Measurements from ENCODE around the gene FAM149A. TPM values are rescaled to one million over a fixed set of nuclear protein-coding genes. Genes with fewer than 3 reads are reported as not detected.
A peak's percentile ranks its signal among the peaks of the same experiment; 100 is the strongest.

The FAM149A gene
- total and polyA plus RNA-seq, 10 of the 15 experiments (the other 5 are each of a cell fraction or from before 2014, with no cell fraction given) = 0.38 to 1.9 (median 0.99) TPM

DNA sequence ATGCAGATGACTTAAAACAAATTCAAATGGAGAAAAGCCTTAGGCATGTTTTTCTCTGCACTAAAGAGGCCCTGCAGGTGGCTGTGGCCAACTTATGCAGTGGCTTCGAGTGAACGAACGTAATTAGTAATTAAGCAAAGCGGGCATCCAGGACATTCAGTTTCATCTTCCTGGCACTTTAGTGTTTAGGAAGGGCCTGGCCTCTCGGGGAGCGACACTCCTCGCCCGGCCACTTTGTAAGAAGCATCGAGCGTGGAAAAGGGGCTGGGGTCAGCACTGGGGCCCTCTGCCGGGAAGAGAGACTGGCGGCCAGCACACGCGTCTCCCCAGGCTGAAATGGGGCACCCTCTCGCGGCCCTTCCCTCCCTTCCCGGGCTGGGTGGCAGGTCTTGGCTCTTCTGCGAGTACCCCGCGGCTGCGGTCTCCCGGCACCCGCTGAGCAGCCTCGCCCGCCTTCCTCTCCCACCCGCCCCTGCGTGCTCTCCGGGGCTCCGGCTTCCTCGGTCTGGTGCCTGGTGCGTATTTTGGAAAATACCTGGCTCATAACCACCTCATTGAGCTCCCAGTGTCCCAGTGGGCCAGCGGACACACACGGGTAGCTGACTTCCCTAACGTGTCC is 86.2 kb downstream of the FAM149A start (continued):
- no peak for TF ChIP-seq BRCA1 (IDR thresholded peaks at IDR 0.05; ENCODE audit: low read depth, low read length)

DNA sequence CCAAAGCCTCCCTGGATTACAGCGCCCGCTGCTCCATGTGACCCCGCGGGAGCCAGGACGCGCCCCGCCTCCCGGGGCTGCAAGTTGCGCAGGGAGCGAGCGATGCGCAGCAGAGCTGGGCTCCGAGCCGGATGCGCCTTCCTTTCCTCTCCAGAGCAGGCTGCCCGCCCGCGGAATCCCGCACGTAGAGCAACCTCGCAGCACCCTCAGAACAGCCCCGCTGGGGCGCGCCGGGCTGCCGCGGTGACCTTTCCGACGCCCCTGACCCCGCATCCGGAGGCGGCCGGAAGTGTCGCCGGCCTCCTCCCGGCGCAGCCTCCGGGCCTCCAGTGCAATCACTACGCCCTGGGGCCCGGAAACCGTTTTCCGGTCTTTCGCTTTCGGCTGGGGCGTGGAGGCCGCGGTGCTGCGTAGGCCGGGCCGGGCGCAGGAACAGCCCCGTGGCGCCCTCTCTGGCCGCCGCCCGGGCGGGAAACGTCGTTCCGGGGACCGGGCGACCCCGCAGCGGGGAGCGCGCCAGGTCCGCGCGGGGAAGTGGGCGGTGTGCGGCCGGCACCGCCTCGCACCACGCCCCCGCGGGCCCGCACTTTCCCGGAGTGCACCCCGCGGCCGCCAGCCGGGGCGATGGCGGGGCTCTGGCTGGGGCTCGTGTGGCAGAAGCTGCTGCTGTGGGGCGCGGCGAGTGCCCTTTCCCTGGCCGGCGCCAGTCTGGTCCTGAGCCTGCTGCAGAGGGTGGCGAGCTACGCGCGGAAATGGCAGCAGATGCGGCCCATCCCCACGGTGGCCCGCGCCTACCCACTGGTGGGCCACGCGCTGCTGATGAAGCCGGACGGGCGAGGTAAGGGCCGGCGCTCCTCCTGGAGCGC is 86.9 kb downstream of the FAM149A start, which contains the start of gene CYP4V2:
Gene CYP4V2 (plus strand): TSS at position 368 of the 866 bp plus-strand sequence. CDS start 257 bp downstream, at position 625.
- peak; percentile 48 for DNase-seq (ENCODE audit: low read depth, low spot score)
- in situ Hi-C loops (cut with MboI) (no loop called here), intact Hi-C loops (cut with micrococcal nuclease; ENCODE audit: unreplicated experiment) (no loop called here)
- Histone ChIP-seq H3K9ac (ENCODE audit: control insufficient read depth, insufficient read depth, low read length) (peak within 1 kb of the TSS; percentile 70), H3K27ac (ENCODE audit: control insufficient read depth, insufficient read depth) (peak within 1 kb of the TSS; percentile 81), H3K4me3 (peak within 1 kb of the TSS; percentile 75), H3K27me3 (replicated peaks in 1 of 2; ENCODE audit: control insufficient read depth in 2 of 2, insufficient read depth in 2 of 2, low read length in 1 of 2) (no peaks in the 10 kb centered on the region), H3K9me3 (replicated peaks; ENCODE audit: control insufficient read depth, insufficient read depth, low read length) (no peaks in the 10 kb centered on the region), H3K79me2 (ENCODE audit: control insufficient read depth, insufficient read depth, low read length) (peaks cover 1% of the 10 kb centered on the region), H3K36me3 (ENCODE audit: control insufficient read depth in 2 of 2, insufficient read depth in 2 of 2, low read length in 1 of 2) (no peaks in the 10 kb centered on the region), H4K20me1 (ENCODE audit: control insufficient read depth, insufficient read depth) (no peaks in the 10 kb centered on the region), H3K4me1 (ENCODE audit: control insufficient read depth, insufficient read depth, low read length) (peaks cover 7% of the 10 kb centered on the region), H2AFZ (ENCODE audit: control insufficient read depth, low read depth, low read length) (peak within 1 kb of the TSS; percentile 91), H3K4me2 (ENCODE audit: control insufficient read depth, insufficient read depth) (peak within 1 kb of the TSS; percentile 89)
- no peak for FAIRE-seq
- WGBS (ENCODE audit: insufficient coverage, insufficient replicate concordance, low lambda C conversion rate, missing lambda C conversion rate) = under 1% methylated on average over 67 of the region's 107 CpGs
- no TSS peak for BruUV-seq (replicated peaks)
- ChIA-PET RAD21 (ENCODE audit: unreplicated experiment) (no interaction called here), POLR2A (no interaction called here), CTCF (interaction anchor here (2.2 kb wide), 1 partner anchor 10 kb away, joined by 7 read pairs; no protein-coding TSS in a partner anchor), SMC1A (ENCODE audit: uncharacterized antibody, unreplicated experiment) (interaction anchor here (0.9 kb wide), 1 partner anchor 58 kb away, joined by 3 read pairs; no protein-coding TSS in a partner anchor)
- peak; percentile 90 for ATAC-seq
- TF ChIP-seq, protein P1, sequence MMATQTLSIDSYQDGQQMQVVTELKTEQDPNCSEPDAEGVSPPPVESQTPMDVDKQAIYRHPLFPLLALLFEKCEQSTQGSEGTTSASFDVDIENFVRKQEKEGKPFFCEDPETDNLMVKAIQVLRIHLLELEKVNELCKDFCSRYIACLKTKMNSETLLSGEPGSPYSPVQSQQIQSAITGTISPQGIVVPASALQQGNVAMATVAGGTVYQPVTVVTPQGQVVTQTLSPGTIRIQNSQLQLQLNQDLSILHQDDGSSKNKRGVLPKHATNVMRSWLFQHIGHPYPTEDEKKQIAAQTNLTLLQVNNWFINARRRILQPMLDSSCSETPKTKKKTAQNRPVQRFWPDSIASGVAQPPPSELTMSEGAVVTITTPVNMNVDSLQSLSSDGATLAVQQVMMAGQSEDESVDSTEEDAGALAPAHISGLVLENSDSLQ (IDR thresholded peaks at IDR 0.05) = no peak
- TF ChIP-seq, protein P2, sequence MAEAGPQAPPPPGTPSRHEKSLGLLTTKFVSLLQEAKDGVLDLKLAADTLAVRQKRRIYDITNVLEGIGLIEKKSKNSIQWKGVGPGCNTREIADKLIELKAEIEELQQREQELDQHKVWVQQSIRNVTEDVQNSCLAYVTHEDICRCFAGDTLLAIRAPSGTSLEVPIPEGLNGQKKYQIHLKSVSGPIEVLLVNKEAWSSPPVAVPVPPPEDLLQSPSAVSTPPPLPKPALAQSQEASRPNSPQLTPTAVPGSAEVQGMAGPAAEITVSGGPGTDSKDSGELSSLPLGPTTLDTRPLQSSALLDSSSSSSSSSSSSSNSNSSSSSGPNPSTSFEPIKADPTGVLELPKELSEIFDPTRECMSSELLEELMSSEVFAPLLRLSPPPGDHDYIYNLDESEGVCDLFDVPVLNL (IDR thresholded peaks at IDR 0.05; ENCODE audit: low read depth, low read length) = 0 out of 2 replicates have a peak, but pooled peaks have one; percentile 3
- TF ChIP-seq RELA (IDR thresholded peaks at IDR 0.05; ENCODE audit: borderline replicate concordance, partially characterized antibody) = peak; percentile 15
- TF ChIP-seq KAT2A (conservative IDR thresholded peaks at IDR 0.05; ENCODE audit: control insufficient read depth, low read depth, low read length) = no peak
- TF ChIP-seq DPF2 (IDR thresholded peaks at IDR 0.05) = peak; percentile 89
- no peak for TF ChIP-seq FOXK2 (IDR thresholded peaks at IDR 0.05)
- no peak for TF ChIP-seq KDM1A (IDR thresholded peaks at IDR 0.05; ENCODE audit: borderline replicate concordance)
- TF ChIP-seq, protein P3, sequence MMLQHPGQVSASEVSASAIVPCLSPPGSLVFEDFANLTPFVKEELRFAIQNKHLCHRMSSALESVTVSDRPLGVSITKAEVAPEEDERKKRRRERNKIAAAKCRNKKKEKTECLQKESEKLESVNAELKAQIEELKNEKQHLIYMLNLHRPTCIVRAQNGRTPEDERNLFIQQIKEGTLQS (IDR thresholded peaks at IDR 0.05; ENCODE audit: borderline replicate concordance, extremely low read depth, low read depth, low read length) = no peak
- TF ChIP-seq ZNF217 (IDR thresholded peaks at IDR 0.05) = peak; percentile 86
- TF ChIP-seq, protein P4, sequence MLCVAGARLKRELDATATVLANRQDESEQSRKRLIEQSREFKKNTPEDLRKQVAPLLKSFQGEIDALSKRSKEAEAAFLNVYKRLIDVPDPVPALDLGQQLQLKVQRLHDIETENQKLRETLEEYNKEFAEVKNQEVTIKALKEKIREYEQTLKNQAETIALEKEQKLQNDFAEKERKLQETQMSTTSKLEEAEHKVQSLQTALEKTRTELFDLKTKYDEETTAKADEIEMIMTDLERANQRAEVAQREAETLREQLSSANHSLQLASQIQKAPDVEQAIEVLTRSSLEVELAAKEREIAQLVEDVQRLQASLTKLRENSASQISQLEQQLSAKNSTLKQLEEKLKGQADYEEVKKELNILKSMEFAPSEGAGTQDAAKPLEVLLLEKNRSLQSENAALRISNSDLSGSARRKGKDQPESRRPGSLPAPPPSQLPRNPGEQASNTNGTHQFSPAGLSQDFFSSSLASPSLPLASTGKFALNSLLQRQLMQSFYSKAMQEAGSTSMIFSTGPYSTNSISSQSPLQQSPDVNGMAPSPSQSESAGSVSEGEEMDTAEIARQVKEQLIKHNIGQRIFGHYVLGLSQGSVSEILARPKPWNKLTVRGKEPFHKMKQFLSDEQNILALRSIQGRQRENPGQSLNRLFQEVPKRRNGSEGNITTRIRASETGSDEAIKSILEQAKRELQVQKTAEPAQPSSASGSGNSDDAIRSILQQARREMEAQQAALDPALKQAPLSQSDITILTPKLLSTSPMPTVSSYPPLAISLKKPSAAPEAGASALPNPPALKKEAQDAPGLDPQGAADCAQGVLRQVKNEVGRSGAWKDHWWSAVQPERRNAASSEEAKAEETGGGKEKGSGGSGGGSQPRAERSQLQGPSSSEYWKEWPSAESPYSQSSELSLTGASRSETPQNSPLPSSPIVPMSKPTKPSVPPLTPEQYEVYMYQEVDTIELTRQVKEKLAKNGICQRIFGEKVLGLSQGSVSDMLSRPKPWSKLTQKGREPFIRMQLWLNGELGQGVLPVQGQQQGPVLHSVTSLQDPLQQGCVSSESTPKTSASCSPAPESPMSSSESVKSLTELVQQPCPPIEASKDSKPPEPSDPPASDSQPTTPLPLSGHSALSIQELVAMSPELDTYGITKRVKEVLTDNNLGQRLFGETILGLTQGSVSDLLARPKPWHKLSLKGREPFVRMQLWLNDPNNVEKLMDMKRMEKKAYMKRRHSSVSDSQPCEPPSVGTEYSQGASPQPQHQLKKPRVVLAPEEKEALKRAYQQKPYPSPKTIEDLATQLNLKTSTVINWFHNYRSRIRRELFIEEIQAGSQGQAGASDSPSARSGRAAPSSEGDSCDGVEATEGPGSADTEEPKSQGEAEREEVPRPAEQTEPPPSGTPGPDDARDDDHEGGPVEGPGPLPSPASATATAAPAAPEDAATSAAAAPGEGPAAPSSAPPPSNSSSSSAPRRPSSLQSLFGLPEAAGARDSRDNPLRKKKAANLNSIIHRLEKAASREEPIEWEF (IDR thresholded peaks at IDR 0.05; ENCODE audit: insufficient replicate concordance, low read depth, low read length) = no peak
- no peak for TF ChIP-seq RAD51 (IDR thresholded peaks at IDR 0.05)
- no peak for TF ChIP-seq WRNIP1 (IDR thresholded peaks at IDR 0.05; ENCODE audit: borderline replicate concordance, low read depth, low read length)

All from GM12878 (cell line).